Measurements from ENCODE around the gene EIF3B. TPM values are rescaled to one million over a fixed set of nuclear protein-coding genes. Genes with fewer than 3 reads are reported as not detected.

EIF3B gene
- total and polyA plus RNA-seq, 9 of the 15 experiments (the other 6 are each of a cell fraction or from before 2014, with no cell fraction given) = 25.9 to 494 (median 357) TPM

DNA sequence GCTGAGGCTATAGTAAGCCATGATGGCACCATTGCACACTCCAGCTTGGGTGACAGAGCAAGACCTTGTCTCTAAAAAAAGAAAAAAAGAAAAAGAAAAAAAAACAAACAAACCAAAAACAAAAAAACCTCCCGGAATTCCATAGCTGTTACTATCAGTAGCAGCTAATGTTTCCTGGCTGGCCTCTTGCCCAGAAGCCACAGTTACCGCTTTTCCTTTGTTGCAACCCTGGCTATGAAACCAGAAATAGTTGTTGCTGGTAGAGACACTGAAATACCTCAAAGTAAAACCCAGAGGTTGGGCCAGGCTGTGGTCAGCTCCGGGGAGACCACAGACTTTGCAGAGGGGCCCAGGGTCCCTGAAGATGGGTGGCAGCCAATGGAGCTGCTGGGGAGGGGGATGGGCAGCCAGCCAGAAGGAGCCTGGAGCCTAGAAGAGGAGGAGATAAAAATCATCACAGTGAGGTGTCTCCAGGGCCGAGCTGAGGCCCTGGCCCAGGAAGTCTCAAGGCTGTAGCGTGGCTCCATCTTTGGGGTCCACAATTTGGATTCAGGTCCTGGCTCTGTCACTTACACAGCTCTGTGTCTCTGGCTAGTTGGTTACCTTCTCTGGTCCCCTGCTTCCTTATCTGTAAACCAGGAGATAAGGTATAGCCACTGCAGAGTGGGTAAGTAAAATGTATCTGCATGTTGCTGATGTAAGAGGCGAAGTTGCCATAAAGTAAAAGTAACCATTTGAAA lies 45.4 kb downstream of the EIF3B start (continued):
- TF ChIP-seq, protein P1, sequence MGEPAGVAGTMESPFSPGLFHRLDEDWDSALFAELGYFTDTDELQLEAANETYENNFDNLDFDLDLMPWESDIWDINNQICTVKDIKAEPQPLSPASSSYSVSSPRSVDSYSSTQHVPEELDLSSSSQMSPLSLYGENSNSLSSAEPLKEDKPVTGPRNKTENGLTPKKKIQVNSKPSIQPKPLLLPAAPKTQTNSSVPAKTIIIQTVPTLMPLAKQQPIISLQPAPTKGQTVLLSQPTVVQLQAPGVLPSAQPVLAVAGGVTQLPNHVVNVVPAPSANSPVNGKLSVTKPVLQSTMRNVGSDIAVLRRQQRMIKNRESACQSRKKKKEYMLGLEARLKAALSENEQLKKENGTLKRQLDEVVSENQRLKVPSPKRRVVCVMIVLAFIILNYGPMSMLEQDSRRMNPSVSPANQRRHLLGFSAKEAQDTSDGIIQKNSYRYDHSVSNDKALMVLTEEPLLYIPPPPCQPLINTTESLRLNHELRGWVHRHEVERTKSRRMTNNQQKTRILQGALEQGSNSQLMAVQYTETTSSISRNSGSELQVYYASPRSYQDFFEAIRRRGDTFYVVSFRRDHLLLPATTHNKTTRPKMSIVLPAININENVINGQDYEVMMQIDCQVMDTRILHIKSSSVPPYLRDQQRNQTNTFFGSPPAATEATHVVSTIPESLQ (CRISPR knock-in tag; IDR thresholded peaks at IDR 0.05) = no peak
- TF ChIP-seq PRMT5 (CRISPR knock-in tag; IDR thresholded peaks at IDR 0.05) = no peak
- TF ChIP-seq, protein P2, sequence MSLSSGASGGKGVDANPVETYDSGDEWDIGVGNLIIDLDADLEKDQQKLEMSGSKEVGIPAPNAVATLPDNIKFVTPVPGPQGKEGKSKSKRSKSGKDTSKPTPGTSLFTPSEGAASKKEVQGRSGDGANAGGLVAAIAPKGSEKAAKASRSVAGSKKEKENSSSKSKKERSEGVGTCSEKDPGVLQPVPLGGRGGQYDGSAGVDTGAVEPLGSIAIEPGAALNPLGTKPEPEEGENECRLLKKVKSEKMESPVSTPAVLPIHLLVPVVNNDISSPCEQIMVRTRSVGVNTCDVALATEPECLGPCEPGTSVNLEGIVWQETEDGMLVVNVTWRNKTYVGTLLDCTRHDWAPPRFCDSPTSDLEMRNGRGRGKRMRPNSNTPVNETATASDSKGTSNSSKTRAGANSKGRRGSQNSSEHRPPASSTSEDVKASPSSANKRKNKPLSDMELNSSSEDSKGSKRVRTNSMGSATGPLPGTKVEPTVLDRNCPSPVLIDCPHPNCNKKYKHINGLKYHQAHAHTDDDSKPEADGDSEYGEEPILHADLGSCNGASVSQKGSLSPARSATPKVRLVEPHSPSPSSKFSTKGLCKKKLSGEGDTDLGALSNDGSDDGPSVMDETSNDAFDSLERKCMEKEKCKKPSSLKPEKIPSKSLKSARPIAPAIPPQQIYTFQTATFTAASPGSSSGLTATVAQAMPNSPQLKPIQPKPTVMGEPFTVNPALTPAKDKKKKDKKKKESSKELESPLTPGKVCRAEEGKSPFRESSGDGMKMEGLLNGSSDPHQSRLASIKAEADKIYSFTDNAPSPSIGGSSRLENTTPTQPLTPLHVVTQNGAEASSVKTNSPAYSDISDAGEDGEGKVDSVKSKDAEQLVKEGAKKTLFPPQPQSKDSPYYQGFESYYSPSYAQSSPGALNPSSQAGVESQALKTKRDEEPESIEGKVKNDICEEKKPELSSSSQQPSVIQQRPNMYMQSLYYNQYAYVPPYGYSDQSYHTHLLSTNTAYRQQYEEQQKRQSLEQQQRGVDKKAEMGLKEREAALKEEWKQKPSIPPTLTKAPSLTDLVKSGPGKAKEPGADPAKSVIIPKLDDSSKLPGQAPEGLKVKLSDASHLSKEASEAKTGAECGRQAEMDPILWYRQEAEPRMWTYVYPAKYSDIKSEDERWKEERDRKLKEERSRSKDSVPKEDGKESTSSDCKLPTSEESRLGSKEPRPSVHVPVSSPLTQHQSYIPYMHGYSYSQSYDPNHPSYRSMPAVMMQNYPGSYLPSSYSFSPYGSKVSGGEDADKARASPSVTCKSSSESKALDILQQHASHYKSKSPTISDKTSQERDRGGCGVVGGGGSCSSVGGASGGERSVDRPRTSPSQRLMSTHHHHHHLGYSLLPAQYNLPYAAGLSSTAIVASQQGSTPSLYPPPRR (CRISPR knock-in tag; IDR thresholded peaks at IDR 0.05; ENCODE audit: borderline replicate concordance) = no peak
- TF ChIP-seq ETS2 (tag; IDR thresholded peaks at IDR 0.05; ENCODE audit: borderline replicate concordance, poor library complexity, severe bottlenecking) = no peak
- no peak for TF ChIP-seq TGIF2 (CRISPR knock-in tag; IDR thresholded peaks at IDR 0.05)
- TF ChIP-seq ESRRA (IDR thresholded peaks at IDR 0.05; ENCODE audit: borderline replicate concordance, low read depth) = peak; percentile 76; the same call in 1 of the 2 replicates
- no peak for TF ChIP-seq MAFK (IDR thresholded peaks at IDR 0.05; ENCODE audit: low read length)
- TF ChIP-seq GTF2F1 (IDR thresholded peaks at IDR 0.05; ENCODE audit: low read depth, low read length) = no peak
- no peak for TF ChIP-seq ESRRB (CRISPR knock-in tag; IDR thresholded peaks at IDR 0.05; ENCODE audit: borderline replicate concordance)
- no peak for TF ChIP-seq KLF10 (CRISPR knock-in tag; IDR thresholded peaks at IDR 0.05)
- no peak for TF ChIP-seq SAP30 (IDR thresholded peaks at IDR 0.05; ENCODE audit: borderline replicate concordance, insufficient read depth, low read depth, low read length, poor library complexity, severe bottlenecking)
- TF ChIP-seq MYBL2 (IDR thresholded peaks at IDR 0.05; ENCODE audit: low read depth) = no peak
- no peak for TF ChIP-seq MYBL2 (CRISPR knock-in tag; IDR thresholded peaks at IDR 0.05; ENCODE audit: borderline replicate concordance)
- no peak for TF ChIP-seq NR2C2 (CRISPR knock-in tag; IDR thresholded peaks at IDR 0.05)
- TF ChIP-seq NR2C2 (tag; IDR thresholded peaks at IDR 0.05) = peak; percentile 56
- TF ChIP-seq MCM5 (IDR thresholded peaks at IDR 0.05; ENCODE audit: low read depth) = no peak
- TF ChIP-seq, protein P3, sequence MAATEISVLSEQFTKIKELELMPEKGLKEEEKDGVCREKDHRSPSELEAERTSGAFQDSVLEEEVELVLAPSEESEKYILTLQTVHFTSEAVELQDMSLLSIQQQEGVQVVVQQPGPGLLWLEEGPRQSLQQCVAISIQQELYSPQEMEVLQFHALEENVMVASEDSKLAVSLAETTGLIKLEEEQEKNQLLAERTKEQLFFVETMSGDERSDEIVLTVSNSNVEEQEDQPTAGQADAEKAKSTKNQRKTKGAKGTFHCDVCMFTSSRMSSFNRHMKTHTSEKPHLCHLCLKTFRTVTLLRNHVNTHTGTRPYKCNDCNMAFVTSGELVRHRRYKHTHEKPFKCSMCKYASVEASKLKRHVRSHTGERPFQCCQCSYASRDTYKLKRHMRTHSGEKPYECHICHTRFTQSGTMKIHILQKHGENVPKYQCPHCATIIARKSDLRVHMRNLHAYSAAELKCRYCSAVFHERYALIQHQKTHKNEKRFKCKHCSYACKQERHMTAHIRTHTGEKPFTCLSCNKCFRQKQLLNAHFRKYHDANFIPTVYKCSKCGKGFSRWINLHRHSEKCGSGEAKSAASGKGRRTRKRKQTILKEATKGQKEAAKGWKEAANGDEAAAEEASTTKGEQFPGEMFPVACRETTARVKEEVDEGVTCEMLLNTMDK (IDR thresholded peaks at IDR 0.05; ENCODE audit: borderline replicate concordance, insufficient read depth, low read depth, low read length, poor library complexity, severe bottlenecking) = no peak
- TF ChIP-seq, protein P4, sequence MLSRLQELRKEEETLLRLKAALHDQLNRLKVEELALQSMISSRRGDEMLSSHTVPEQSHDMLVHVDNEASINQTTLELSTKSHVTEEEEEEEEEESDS (CRISPR knock-in tag; IDR thresholded peaks at IDR 0.05) = no peak
- no peak for TF ChIP-seq ZNF165 (CRISPR knock-in tag; IDR thresholded peaks at IDR 0.05; ENCODE audit: borderline replicate concordance)

All from K562 (cell line).